D721Med (cell line): ENCODE results near the gene TPP1.
A peak's percentile ranks its signal among the peaks of the same experiment; 100 is the strongest.

ENCODE experiments used
- DNase-seq: peaks from one replicate; pipeline ENCODE4 v3.0.0; 2011; ENCODE audit warnings: low spot score; ENCODE audit not compliant: insufficient read length
- FAIRE-seq: peaks from 2 replicates; lab custom pipeline; 2011; peaks lifted over from hg19 to GRCh38; lab: Jason Lieb, UNC
- CTCF ChIP-seq: IDR thresholded peaks from 2 replicates; pipeline ENCODE4 v1.5.1; 2012; ENCODE audit warnings: mild to moderate bottlenecking, control low read depth; ENCODE audit not compliant: insufficient read depth; ENCODE audit errors: missing control alignments

The TPP1 gene

GRCh38 chr11:6606471-6607189 lies 12.6 kb downstream of the TPP1 start:
- no peak for FAIRE-seq
- no peak for DNase-seq
- TF ChIP-seq CTCF, result no peak

- FAIRE-seq (no peak), DNase-seq (no peak)
- TF ChIP-seq CTCF, result no peak
Observed at GRCh38 chr11:6604790-6605189, 14.4 kb downstream of the TPP1 start.

GRCh38 chr11:6604081-6604626 lies 15.1 kb downstream of the TPP1 start:
- FAIRE-seq (no peak), DNase-seq (no peak)
- TF ChIP-seq CTCF, result peak; percentile 8

- FAIRE-seq (no peak), DNase-seq (peak; percentile 78)
- TF ChIP-seq CTCF, result no peak
Observed at GRCh38 chr11:6603287-6604080, 15.7 kb downstream of the TPP1 start, which contains the start of the genes ILK and RRP8. Gene ILK, plus strand, starts transcription at chr11:6603774. Its CDS starts 498 bp downstream, at chr11:6604272. Gene RRP8, minus strand, starts transcription at chr11:6603616. Its CDS starts 114 bp downstream, at chr11:6603502.

GRCh38 chr11:6602096-6602940 lies 16.9 kb downstream of the TPP1 start:
- DNase-seq (no peak), FAIRE-seq (no peak)
- no peak for TF ChIP-seq CTCF

- FAIRE-seq, result no peak
- TF ChIP-seq CTCF, result no peak
- no peak for DNase-seq
Observed at GRCh38 chr11:6601041-6601461, 18.2 kb downstream of the TPP1 start.
